Endometrium (tissue), 2 donors: ENCODE data around the gene MYL12A.
"Not testable (repeated sequence)": the region's sequence is repeated elsewhere in the genome, so short reads cannot be mapped to it uniquely, and the experiment has no call there.

Experiments
- FAIRE-seq: peaks from 2 replicates; lab custom pipeline; 2012; peaks lifted over from hg19 to GRCh38; lab: Jason Lieb, UNC
- donor health status: control.
- donor health status: control.

The MYL12A gene

DNA sequence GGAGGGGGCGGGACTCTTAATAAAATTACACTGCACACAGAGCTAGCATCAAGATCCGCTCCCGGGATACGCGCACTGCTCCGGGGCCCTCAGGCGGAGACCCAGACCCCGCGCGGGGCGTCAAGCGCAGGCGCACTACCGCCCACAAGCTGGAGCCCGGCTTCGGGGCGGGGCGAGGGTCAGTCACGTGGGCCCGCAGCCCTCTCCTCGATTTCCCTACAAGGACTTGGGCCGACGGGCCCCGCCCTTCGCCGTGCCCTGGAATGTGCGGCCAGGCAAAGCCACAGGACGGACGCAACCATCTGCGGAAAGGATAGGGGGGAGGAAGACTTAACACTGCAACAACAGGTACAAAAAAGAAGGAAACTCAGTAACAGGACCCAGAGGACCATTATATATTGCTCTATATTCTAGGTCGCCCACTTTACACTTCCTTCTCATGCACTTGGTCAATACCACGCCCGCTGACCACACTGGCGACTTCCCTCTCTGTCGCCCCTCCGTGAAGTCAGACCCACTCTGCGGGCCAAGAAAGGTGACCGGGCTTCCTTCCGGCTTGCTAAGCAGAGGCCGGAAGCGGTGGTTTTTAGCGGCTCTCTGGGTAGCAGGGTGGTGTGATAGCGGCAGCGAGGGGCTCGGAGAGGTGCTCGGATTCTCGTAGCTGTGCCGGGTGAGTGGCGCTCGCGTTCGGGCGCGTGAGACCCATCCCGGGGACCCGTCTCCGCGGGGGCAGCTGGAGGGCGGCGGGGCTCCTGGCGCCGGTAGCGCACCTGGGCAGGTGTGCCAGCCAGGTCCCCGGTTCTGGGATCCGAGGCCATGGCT lies at the start of gene MYL12A:
Gene MYL12A (plus strand): TSS at position 562 of the 822 bp plus-strand sequence. CDS start 5,447 bp downstream, outside the sequence.
- peak; percentile 66 for FAIRE-seq

DNA sequence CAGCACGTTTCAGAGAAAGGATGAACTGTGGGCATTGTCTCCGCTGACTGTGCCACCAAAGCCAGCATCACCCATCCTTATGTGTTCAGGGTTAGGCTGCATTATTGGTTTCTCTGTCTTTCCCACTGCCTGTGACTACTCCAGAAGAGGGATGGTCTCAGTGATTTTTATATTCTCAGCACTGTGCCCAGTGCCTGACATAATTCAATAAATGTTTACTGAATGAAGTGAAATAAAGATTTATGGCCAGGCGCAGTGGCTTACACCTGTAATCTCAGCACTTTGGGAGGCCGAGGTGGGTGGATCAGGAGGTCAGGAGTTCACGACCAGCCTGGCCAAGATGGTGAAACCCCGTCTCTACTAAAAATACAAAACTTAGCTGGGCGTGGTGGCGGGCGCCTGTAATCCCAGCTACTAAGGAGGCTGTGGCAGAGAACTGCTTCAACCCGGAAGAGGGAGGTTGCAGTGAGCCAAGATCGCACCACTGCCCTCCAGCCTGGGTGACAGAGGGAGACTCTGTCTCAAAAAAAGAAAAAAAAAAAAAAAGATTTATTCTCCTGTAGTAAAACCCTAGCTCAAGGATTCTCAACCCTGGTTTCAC lies 49.2 kb upstream of the MYL12A start:
- FAIRE-seq = not testable (repeated sequence)

DNA sequence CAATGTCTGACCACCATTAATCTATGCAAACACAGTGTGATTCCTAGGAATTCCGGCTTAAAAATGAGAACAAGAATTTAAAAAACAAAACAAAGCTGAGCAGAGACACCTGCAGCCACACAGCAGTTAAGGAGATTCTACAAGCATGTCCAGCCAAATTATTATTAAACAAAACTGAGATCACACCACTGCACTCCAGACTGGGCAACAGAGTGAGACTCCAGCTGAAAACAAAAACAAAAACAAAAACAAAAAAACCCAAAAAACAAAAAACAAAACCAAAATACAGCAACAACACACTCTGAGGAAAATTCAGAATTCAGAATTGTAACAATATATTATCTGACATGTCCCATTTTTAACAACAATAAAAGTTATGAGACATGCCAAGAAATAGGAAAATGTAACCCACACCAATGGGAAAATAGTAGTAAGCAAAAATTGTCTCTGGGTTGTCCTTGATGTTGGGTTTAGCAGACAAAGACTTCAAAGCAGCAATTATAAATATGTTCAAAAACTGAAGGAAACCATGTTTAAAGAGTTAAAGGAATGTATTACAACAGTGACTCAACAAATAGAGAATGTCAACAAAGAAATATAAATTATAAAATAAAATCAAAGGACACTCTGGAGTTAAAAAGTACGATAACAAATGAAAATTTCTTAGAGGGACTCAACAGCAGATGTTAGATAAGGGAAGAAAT lies 47.5 kb upstream of the MYL12A start:
- peak; percentile 43 for FAIRE-seq

DNA sequence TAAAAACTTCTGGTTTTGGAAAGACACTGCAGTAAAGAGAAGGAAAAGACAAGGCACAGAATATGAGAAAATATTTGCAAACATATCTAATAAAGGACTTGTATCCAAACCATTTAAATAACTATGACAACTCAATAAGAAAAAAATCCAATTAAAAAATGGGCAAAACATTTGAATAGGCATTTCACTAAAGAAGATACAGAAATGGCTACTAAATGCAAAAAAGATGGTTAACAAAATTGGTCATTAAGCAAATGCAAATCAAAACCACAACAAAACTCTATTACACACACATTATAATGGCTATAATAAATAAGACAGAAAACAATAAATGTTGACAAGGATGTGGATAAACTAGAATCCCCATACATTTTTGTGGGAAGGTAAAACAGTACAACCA lies 42.4 kb upstream of the MYL12A start:
- FAIRE-seq = no peak

DNA sequence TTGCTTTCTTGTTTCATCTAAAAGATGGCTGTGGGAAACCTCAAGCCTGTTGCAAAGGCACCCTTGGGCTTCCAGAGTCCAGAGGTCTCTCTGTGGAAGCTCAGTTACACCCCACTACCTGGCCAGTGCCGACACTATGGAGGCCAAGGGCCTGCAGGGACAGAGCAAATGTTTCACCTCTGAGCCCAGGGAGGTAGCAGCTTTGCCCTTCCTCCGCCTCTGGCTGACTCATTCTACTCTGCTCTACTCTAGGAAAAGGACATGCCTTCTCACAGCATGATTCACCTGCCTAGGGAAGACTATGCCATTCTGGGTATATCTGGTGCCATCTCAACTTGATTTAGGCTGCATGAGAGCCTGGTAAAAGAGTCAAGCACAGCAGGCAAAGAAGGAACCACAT lies 40.0 kb upstream of the MYL12A start:
- no peak for FAIRE-seq

DNA sequence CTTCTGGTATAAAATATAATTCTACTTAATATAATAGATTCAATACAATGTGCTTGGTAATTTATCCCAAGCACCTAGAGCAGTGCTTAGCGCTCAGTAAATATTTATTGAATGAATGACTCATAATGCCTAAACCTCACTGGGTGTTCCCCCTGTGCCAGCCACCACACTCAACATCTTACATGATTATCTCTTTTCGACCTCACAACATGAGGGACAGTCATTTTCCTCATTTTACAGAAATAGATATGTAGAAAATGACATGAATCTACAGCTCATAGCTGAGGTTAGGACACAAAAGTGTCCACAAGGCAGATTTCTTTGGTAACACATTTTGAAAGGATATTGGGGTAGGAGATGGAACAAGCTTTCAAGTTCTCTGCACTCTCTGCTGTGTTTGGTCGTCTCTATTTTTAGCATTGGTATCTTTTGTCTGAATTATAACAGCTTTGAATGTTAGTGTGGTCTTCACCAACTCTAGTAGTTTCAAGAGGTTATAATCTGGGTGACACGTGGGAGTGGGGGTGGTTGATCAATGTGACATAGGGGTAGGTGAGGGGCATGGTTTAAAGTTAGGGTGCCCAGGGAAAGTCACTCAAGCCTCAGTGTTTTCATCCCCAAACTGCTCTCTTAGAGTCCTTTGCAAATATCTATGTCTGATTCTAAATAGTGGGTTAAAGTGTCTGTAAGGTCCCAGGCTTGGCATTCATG lies 37.6 kb upstream of the MYL12A start:
- FAIRE-seq = no peak

DNA sequence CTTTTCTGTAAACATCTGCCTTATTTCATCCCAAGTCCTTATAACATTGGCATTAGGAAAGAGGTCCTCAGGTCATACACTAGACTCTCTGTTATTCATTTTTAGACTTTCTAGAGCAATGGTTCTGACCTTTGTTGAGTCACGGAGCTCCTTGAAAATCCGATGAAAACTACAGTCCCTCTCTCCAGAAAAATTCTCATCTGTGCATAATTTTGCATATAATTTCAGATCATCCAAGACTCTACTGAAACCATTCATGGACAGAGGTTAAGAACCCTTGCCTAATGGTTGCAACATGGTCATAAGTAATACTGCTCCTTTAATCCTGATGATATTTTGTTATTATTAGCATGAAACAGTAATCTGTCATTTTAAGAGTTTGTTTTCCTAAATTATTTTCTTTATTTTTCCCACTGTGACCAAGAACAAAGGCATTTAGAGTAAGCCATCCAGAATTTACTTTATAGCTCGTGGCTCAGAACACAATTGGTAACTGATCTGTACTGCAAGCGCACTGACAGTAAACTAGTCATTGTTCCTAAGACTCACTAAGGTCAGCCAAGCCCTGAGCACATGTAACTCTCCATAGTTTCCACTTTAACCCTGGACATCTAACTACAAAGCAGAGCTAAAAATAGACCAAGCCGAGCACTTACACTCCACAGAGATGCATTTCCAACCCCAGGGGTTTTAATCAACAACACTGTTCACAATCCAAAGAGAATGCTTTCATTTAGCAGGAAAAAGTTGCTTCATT lies 36.2 kb upstream of the MYL12A start:
- FAIRE-seq = no peak

DNA sequence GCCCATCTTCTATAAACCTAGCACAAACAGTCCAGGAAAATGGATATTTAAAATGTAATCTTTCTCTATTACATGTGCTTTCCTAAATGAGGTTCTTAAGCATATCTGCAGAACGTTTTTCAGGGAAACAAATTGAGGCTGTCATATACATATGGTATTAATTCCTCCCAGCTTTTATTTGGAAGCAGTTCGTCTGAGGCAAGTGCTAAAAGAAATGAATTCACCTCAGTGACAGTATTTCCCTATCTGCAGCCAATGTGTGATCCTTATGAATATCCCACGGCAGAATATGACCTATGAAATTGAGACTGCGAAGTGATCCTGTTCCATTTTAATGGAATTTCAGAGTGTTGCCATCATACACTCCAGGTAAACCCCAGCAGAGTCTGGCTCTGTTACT lies 34.9 kb upstream of the MYL12A start:
- FAIRE-seq = no peak

DNA sequence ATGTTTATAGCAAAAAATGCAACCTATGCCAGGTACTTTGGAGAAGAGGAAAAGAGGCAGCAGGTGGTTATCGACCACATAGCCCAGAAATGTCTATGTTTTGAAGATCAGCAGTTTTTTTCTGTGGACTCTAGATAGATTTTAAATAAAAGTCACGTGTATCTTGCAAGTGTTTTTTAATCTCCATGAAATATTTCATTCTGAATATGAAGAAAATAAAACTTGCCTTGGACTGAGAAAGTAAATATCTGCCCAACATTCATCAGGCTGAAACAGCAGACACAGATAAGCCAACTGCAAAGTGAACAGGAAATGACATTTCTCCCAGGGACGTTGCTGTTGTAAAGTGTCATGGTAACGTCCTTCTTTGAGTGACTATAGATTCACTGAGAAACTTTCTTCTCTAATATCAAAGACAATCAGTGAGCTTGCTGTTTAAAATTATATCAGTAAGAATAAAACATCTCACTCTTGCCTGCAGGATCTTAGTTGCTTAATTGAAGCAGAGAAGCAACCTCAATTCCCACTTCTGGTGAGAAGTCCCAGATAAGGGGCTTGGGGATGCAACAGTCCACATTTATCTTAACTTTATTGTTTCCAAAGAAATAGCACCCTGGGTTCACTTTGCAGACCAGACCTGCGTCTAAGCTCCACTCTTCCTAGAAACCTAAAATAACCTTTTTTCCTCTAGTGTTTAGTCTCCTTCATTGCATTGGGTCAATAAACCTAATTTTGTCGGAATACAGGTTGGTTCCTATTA lies 34.1 kb upstream of the MYL12A start:
- no peak for FAIRE-seq

DNA sequence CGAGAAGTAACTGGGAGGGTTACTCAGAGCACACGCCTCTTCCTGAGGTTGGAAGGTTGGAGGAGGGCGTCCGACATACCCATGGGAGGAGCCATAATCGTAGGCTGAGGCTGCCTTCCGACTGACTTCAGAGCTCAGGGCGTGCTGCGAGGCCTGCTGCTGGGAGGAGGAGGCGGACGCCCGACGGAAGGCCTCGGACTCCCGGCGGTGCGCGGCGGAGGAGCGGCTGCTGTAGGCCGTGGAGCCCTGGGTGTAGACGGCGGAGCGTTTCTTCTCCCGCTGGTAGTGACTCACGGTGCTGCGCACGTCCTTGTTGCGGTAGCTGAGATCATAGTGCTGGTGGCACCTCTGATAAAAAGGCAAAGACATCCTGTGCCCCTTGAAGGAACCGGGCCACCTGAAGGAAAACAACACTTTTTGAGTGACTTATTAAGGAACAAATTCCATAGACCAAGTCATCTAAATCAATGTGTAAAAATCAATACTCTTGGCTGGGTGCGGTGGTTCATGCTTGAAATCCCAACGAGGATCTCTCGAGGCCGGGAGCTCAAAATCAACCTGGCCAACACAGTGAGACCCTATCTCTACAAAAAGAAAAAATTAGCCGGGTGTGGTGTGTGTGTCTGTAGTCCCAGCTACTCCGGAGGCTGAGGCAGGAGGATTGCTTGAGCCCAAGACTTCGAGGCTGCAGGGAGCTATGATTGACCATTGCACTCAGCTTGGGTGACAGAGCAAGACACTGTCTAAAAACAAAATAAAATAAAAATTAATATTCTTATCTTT lies 32.6 kb upstream of the MYL12A start:
- no peak for FAIRE-seq

DNA sequence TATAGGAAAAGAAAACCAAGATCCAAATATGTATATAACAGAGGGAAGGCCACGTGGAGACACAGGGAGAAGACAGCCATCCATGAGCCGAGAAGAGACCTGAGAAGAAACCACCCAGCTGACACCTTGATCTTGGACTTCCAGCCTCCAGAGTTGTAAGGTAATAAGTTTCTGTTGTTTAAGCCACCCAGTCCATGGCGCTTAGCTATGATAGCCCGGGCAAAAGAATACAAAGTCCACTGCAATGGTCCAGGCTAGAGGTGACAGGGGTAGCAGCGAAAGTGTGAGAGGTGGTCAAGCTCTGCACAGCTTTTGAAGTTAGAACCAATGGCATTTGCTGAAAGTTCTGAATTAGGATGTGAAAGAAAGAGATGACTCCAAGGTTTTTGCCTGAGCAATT lies 30.6 kb upstream of the MYL12A start:
- FAIRE-seq = no peak

DNA sequence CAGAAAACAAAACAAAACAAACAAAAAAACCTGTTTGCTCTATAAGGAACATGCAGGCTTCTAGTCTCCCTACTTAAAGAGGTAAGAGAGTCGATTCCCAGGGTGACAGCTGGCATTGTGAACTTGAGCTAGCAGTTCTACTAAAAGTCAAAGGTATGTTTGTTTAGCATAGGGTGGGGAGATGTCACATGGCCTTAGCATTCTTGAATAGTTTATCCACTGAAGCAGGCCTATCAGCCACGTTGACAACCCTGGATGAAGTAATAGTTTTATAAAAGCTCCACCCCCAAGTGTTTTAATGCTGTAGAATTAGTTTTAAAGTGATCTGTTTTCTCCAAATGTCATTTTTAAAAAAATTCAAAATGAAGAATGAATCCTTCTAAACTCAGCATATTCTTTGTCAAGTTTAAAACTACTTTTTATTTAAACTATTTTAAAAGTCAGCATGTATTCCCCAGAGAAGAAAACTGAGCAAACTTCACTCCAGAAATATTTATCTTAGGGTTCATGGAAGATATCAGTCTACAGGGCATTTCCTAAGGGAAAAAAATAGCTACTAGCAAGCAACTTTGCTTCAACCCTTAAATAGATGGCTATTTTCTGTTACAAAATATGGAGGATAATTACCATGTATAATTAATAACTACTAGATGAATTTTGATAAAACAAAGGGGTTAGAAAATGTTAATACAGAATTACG lies 29.5 kb upstream of the MYL12A start:
- FAIRE-seq = no peak

DNA sequence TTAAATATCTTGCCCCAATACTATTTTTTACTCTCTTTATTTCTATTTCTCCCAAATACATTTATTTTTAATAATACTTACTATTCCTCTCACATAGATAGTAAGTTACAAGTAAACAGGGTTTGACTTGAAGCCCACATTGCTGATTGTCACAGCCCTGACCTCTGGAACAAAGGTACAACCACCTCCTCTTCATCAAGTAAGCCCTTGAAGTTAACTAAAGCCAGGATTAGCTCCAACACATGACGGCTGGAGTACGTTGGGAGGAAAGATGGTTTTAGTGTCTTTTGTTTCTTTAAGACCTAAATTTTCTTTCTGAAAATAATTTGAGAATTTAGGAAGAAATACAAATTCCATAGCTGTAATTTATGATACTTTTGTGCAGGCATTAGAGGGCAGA lies 28.8 kb upstream of the MYL12A start:
- FAIRE-seq = no peak

DNA sequence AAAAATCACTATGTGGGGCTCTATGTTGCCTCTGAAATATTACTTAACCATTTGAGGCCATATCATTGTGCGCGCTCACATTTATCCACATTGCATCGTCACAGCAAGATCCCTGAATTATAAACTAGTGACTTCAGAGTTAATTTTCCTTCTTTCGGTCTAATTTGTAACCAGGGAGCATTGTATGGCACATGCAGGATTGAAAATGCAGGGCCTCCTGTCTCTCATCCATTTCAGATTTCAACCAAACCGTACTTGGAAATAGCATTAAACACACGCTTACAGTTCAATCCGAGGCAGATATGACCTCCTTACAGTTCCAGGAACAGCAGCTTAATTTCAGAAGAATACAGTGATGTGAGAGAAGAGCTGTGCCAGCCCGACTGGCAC lies 28.4 kb upstream of the MYL12A start:
- FAIRE-seq = no peak

DNA sequence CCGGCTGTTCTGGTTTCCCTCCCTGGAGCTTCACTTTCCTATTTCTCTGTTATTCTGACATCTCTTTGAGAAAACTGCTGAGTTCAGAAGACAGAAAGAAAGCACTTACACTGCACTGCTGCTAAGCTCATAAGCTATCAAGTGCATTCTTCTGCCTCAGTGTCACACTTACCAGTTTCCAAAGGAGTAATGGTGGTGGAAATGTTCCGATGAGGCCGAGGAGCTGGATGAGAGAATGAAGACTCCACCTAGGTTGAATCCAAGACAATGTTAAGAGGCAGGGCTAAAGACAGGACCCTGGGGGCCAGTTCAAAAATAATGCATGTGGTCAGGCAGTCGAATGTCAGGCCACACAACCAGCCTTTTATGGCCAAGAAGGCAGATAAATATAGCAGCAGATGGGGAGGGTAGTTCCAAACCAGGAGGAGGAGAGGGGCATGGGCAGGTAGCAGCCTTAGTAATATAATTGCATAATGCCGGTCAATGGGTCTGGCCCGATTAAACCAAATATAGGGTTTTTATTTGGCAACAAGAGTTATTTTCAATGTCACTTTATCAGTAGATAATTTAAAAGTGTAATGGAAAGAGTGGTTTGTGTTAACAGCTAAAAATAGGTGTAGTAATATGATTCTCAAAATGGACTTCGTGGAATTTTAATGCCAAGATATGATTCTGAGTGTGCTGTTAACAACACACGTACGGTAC lies 27.8 kb upstream of the MYL12A start, which contains the start of gene MYOM1:
Gene MYOM1 (minus strand): TSS at position 338 of the 705 bp plus-strand sequence. CDS start 4,745 bp downstream, outside the sequence.
- no peak for FAIRE-seq

DNA sequence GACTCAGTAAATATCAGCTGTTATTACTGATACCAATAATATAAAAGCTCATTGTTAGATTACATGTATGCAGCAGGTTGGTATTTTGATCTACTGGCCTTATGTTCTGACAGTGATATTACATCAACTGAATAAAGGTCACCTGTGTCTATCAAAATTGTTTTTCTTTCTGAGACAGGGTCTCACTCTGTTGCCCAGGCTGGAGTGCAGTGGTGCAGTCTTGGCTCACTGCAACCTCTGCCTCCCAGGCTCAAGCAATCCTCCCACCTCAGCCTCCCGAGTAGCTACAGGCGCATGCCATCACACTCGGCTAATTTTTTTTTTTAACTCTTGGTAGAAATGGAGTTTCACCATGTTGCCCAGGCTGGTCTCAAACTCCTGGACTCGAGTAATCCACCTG lies 26.7 kb upstream of the MYL12A start:
- FAIRE-seq = not testable (repeated sequence)

DNA sequence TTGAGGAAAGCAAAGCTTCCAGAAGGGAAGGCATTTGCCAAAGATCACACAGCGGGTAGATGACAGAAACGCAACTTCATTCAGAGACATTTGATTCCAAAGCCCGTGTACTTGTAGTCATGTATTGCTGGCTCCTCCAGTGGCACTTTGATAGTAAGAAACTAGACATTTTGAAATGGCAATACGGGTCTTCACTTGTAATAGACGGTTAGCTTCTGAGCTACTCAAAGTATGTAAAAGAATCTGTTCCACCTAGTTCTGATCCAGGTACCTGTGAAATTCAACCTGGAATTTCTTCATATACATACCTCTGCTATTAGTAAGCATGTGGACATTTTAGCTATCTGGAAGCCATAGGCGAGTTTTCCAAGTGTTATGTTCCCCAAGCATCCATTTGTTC lies 26.1 kb upstream of the MYL12A start:
- FAIRE-seq = no peak

DNA sequence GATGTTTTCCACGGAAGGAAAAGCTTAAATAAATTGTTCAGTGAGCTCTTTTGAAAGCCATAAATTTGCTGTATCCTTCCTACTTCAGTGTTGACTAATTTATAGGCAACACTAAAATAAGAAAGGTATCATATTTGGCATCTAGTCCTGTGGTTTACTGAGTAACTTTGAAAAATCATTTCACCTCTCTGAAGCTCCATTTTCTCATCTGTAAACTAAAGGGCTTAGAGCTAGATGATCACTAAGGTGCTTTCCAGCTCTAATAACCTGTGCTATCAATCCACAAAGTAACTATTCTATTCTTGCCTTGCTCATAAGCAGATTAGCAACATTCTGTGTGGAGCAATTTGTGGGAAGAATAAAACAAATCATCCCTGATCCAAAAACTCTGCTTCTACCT lies 24.2 kb upstream of the MYL12A start:
- no peak for FAIRE-seq

DNA sequence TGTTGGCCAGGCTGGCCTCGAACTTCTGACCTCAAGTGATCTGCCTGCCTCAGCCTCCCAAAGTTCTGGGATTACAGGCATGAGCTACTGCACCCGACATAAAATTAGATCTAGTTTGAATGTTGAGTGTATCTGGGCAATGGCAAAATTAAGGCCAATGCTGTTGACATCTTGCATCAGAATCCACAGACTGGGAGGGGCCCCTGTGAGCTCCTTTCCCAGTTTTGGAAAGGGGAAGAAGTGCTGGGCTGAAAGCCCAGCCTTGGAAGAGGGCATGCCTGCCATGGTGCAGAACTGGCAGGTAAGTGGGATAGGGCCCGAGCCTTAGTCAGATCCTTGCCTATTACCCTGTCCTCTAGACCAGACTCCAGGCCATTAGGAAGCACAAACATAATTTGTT lies 23.4 kb upstream of the MYL12A start:
- FAIRE-seq = no peak
